ENCODE results near the gene JADE1. TPM values are rescaled to one million over a fixed set of nuclear protein-coding genes. Genes with fewer than 3 reads are reported as not detected.

Gene JADE1
- total RNA-seq, 6 donors from 2014 or later, result 26.2 to 46.5 (median 38.1) TPM

GRCh38 chr4:128770807-128771206, 38.7 kb upstream of the JADE1 start:
- H3K36me3 ChIP-seq, result no peaks in the 10 kb centered on the region
- 56 to 75% methylated on average over 3 of the region's 3 CpGs for WGBS, 2 donors
- TF ChIP-seq POLR2A (IDR thresholded peaks at IDR 0.05) (no peak), EP300 (IDR thresholded peaks at IDR 0.05) (no peak), POLR2AphosphoS5 (IDR thresholded peaks at IDR 0.05) (no peak)
- TF ChIP-seq, protein P1, sequence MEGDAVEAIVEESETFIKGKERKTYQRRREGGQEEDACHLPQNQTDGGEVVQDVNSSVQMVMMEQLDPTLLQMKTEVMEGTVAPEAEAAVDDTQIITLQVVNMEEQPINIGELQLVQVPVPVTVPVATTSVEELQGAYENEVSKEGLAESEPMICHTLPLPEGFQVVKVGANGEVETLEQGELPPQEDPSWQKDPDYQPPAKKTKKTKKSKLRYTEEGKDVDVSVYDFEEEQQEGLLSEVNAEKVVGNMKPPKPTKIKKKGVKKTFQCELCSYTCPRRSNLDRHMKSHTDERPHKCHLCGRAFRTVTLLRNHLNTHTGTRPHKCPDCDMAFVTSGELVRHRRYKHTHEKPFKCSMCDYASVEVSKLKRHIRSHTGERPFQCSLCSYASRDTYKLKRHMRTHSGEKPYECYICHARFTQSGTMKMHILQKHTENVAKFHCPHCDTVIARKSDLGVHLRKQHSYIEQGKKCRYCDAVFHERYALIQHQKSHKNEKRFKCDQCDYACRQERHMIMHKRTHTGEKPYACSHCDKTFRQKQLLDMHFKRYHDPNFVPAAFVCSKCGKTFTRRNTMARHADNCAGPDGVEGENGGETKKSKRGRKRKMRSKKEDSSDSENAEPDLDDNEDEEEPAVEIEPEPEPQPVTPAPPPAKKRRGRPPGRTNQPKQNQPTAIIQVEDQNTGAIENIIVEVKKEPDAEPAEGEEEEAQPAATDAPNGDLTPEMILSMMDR (IDR thresholded peaks at IDR 0.05), result no peak

GRCh38 chr4:128775477-128775876, 34.0 kb upstream of the JADE1 start:
- WGBS, 2 donors, result 76 to 77% methylated on average over 2 of the region's 2 CpGs
- Histone ChIP-seq H3K4me3 (no peak overlapping the region), H3K9me3 (no peaks in the 10 kb centered on the region), H3K36me3 (no peaks in the 10 kb centered on the region), H3K4me1 (peaks cover 4 to 12% (median 10%) of the 10 kb centered on the region in 4 donors), H3K27me3 (no peaks in the 10 kb centered on the region), H3K27ac (no peak overlapping the region)
- TF ChIP-seq POLR2A (IDR thresholded peaks at IDR 0.05), result no peak
- ATAC-seq (ENCODE audit: low FRiP score in 2 of 2) (peak in 1 of 2 donors; percentile 49), DNase-seq (peak in 1 of 2 donors; percentile 53)

More at GRCh38 chr4:128770807-128771206, 38.7 kb upstream of the JADE1 start:
- no peak overlapping the region for H3K27ac ChIP-seq
- ATAC-seq (ENCODE audit: low FRiP score in 2 of 2) (no peak), DNase-seq (no peak)
- H3K4me1 ChIP-seq, result peaks cover 0 to under 1% (median 0%) of the 10 kb centered on the region in 4 donors
- no peaks in the 10 kb centered on the region for H3K9me3 ChIP-seq
- no peaks in the 10 kb centered on the region for H3K27me3 ChIP-seq
- no peak overlapping the region for H3K4me3 ChIP-seq

- no peak for ATAC-seq (ENCODE audit: low FRiP score in 2 of 2)
Observed at GRCh38 chr4:128775916-128776315, 33.6 kb upstream of the JADE1 start.

DNA sequence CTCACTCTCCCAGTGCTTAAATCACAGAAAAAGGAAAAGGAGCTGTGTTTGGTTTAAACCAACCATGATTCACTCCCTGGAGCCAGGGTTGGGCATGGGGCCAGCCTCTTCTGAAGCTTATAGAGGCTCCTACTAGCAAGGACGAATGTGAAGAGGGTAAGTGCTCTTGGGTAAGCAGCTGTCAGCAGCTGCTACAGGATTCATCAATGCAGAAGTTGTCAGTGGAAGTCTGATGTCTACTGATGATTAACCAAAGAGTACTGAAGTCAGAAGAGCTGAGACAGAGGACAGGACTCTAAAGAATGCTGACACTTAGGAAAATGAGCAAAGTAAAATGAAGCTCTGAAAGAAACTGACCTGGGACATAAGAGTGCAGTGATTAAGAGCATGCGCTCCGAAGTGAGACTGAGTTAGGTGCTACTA, 32.7 kb upstream of the JADE1 start:
- peaks cover 4 to 12% (median 10%) of the 10 kb centered on the region in 4 donors for H3K4me1 ChIP-seq

More at GRCh38 chr4:128775916-128776315, 33.6 kb upstream of the JADE1 start:
- no peak for DNase-seq
- H3K27me3 ChIP-seq, result no peaks in the 10 kb centered on the region
- no peaks in the 10 kb centered on the region for H3K9me3 ChIP-seq
- no peak overlapping the region for H3K27ac ChIP-seq
- peaks cover 4 to 12% (median 10%) of the 10 kb centered on the region in 4 donors for H3K4me1 ChIP-seq
- no peaks in the 10 kb centered on the region for H3K36me3 ChIP-seq
- H3K4me3 ChIP-seq, result no peak overlapping the region
- 72 to 79% methylated on average over 3 of the region's 3 CpGs for WGBS, 2 donors
- TF ChIP-seq POLR2A (IDR thresholded peaks at IDR 0.05) (no peak), EP300 (IDR thresholded peaks at IDR 0.05) (no peak), POLR2AphosphoS5 (IDR thresholded peaks at IDR 0.05) (no peak)
- TF ChIP-seq, protein P1 (IDR thresholded peaks at IDR 0.05), result no peak

DNA sequence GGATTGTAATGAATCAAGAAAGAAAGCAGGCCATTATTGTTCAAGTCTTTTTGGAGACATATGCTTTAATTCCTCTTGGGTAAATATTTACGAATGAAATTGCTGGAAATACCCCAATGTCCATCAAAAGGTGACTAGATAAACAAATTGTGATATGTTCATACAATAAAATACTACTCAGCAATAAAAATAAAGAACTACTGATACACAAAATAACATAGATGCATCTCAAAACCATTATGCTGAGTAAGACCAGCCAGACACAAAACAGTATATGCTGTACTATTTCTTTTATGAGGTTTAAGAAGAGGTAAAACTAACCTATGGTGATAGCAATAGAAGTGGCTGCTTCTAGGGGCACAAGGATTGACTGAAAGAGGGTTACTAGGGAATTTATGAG, 28.8 kb upstream of the JADE1 start:
- DNase-seq, result no peak
- WGBS, 2 donors, result 84 to 88% methylated on average over 1 of the region's 1 CpG
- ATAC-seq (ENCODE audit: low FRiP score in 2 of 2), result no peak
- peaks cover 4 to 12% (median 10%) of the 10 kb centered on the region in 4 donors for H3K4me1 ChIP-seq
- no peak overlapping the region for H3K4me3 ChIP-seq
- no peaks in the 10 kb centered on the region for H3K36me3 ChIP-seq
- H3K27ac ChIP-seq, result no peak overlapping the region
- H3K9me3 ChIP-seq, result no peaks in the 10 kb centered on the region
- H3K27me3 ChIP-seq, result no peaks in the 10 kb centered on the region
- TF ChIP-seq, protein P1 (IDR thresholded peaks at IDR 0.05), result no peak
- no peak for TF ChIP-seq POLR2AphosphoS5 (IDR thresholded peaks at IDR 0.05)
- TF ChIP-seq POLR2A (IDR thresholded peaks at IDR 0.05), result no peak
- TF ChIP-seq EP300 (IDR thresholded peaks at IDR 0.05), result no peak

More for the DNA sequence above, 32.7 kb upstream of the JADE1 start:
- ATAC-seq (ENCODE audit: low FRiP score in 2 of 2), result peak; percentile 62 to 79
- Histone ChIP-seq H3K4me3 (no peak overlapping the region), H3K9me3 (no peaks in the 10 kb centered on the region), H3K27me3 (no peaks in the 10 kb centered on the region), H3K27ac (no peak overlapping the region), H3K36me3 (no peaks in the 10 kb centered on the region)
- 51 to 53% methylated on average over 3 of the region's 3 CpGs for WGBS, 2 donors
- peak in 1 of 2 donors; percentile 88 for DNase-seq
- TF ChIP-seq, protein P1 (IDR thresholded peaks at IDR 0.05), result no peak
- peak in 1 of 2 donors; percentile 43 for TF ChIP-seq POLR2AphosphoS5 (IDR thresholded peaks at IDR 0.05)
